ENCODE measurements around the gene ZMYND19.
"Not testable (repeated sequence)": the region's sequence is repeated elsewhere in the genome, so short reads cannot be mapped to it uniquely, and the experiment has no call there.

Gene ZMYND19

GRCh38 chr9:137613738-137614523 is 23.6 kb upstream of the ZMYND19 start:
- DNase-seq: no peak

GRCh38 chr9:137613259-137613658 is 22.9 kb upstream of the ZMYND19 start:
- DNase-seq: no peak

- DNase-seq: no peak
These were observed 22.4 kb upstream of the ZMYND19 start for GRCh38 chr9:137612741-137613142.

GRCh38 chr9:137611623-137612609 is 21.6 kb upstream of the ZMYND19 start:
- no peak for DNase-seq

- no peak for DNase-seq
These were observed 20.6 kb upstream of the ZMYND19 start for GRCh38 chr9:137610944-137611343.

GRCh38 chr9:137607141-137607857 is 17.0 kb upstream of the ZMYND19 start:
- DNase-seq: no peak

GRCh38 chr9:137606734-137607138 is 16.4 kb upstream of the ZMYND19 start:
- no peak for DNase-seq

GRCh38 chr9:137606005-137606621 is 15.8 kb upstream of the ZMYND19 start:
- no peak for DNase-seq

- DNase-seq: peak; percentile 74
These were observed 15.1 kb upstream of the ZMYND19 start, which contains the start of gene ARRDC1 for GRCh38 chr9:137605121-137606004. Gene ARRDC1, plus strand, starts transcription at chr9:137605686. Its CDS starts 32 bp downstream, at chr9:137605718.

- DNase-seq: no peak
These were observed 14.2 kb upstream of the ZMYND19 start for GRCh38 chr9:137604345-137605086.

GRCh38 chr9:137603879-137604278 is 13.6 kb upstream of the ZMYND19 start:
- DNase-seq: no peak

GRCh38 chr9:137602661-137603060 is 12.3 kb upstream of the ZMYND19 start:
- DNase-seq: no peak

GRCh38 chr9:137598943-137599342 is 8.6 kb upstream of the ZMYND19 start:
- no peak for DNase-seq

GRCh38 chr9:137596577-137596976 is 6.3 kb upstream of the ZMYND19 start:
- DNase-seq: not testable (repeated sequence)

GRCh38 chr9:137593176-137593575 is 2.9 kb upstream of the ZMYND19 start:
- no peak for DNase-seq

GRCh38 chr9:137592767-137593166 is 2.5 kb upstream of the ZMYND19 start:
- DNase-seq: no peak

GRCh38 chr9:137590123-137590468 is 216 bp downstream of the ZMYND19 start:
- DNase-seq: no peak

GRCh38 chr9:137589441-137590122 is 730 bp downstream of the ZMYND19 start:
- DNase-seq: no peak

- no peak for DNase-seq
These were observed 1.4 kb downstream of the ZMYND19 start for GRCh38 chr9:137588891-137589290.

- no peak for DNase-seq
These were observed 2.0 kb downstream of the ZMYND19 start for GRCh38 chr9:137588311-137588710.
